Measurements from ENCODE around the gene PRSS23.
A peak's percentile ranks its signal among the peaks of the same experiment; 100 is the strongest.

Gene PRSS23

DNA sequence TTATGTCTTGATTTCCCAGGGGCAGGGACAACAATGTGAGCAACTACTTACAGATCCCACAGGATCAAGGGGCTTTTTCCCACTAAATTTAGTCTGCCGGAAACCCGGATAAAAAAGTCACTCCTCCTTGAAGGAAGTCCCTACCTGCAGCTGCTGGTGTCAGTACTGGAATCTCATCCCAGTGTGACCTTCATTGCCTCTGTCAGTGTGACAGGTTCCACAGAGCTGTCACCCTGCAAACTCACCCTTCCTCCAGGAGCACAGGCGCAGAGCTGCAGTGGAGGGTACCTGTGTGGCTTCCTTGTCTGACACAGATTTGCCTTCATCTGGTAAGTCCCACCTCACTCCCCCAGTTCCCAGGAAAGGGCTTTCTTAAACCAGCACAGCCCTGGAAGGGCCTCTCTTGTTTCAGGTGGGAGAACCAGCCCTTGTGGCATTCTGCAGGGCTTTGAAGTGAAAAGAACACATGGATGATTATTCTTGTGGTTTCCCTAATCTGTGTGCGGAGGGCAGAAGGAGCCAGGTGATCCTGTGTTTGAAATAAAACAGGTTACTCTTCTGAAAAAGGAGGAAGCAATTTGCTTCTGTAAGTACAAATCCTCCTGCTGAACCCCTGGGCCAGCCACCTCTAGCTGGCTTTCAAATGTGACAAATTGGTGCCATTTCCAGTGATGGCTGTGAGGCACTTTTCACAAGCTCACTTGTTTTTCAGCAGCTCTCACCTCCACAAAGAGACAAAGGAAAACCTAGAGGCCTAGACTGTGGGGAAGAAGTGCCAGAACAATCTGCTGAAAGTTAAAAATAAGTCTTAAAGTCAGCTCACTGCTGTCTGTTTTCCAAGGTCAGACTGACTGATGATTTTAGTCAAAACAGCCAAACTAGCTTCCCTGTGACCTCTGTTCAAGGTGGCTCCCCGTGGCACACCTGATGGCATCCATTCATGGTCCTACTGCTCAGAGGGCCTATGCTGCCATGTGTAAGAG lies 9.2 kb upstream of the PRSS23 start:
- no peak for DNase-seq

DNA sequence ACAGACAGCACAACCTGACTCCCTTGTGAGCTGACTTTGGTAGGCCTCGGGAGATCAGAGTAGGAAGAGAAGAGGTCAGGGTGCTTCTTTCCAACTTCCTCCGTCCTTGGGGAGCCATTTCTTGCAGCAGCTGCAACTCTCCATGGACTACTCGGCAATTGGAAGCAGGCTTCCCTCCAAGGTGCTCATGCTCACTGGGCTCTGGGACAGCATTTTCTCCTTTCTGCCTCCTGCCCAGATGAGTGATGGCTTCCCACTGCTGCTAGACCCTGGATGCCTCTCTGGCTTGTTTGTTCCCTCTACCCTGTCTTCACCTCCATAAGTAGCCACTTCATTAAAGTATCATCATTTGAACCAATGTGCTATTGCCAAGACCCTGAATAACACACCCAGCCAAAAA lies 8.2 kb upstream of the PRSS23 start:
- DNase-seq: no peak

DNA sequence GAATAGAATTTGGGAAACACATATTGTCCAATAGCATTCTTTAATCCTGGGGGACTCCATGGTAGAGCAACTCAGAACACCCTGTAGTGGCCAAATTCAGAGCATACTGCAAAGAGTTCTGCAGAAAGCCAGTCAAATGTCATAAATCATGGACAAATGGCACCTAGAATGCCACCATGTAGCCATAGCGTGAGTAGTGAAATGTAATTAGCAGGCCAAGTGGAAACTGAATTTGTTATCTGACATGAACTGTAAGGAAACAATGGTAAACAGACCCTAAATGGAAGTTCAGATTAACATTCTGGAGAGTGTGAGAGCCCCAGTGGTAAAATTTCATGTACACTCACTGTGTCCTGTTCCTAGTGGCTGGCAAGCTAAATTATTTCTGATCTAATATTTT lies 7.0 kb upstream of the PRSS23 start:
- DNase-seq: no peak

DNA sequence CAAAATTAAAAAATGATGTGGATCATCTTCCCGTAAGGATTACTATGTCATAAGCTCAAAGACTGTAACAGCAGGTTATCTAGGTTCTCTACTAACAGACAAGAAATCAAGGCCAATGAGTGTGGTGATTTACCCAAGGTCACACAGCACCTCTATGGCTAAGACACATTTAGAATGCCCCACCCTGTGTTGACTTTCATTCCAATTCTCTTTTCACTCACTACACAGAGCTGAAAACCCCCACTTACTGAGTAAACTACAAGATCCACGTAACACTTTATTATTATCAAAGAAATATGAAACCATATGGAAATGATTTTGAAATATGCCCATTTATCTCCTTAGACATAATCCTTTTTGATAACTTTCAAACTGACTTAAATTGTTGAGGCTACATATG lies 4.8 kb upstream of the PRSS23 start:
- no peak for DNase-seq

DNA sequence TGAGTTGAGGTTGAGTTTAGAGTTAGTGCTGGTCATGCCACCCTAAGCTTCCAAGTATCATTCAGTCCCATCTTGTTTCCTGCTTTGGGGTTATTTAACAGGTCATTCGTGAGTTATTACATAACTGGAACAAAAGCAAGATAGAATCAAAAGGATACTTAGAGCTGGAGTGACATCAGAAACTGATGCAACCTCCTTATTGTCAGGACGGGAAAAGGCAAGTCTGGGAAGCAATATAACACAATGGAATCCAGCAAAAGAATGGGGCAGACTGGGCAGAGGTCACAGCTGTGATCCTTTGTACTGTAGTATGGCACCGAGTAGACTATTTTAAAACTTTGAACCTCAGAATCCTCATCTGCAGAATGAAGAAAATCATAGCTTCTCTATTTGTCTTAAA lies 4.4 kb upstream of the PRSS23 start:
- no peak for DNase-seq

DNA sequence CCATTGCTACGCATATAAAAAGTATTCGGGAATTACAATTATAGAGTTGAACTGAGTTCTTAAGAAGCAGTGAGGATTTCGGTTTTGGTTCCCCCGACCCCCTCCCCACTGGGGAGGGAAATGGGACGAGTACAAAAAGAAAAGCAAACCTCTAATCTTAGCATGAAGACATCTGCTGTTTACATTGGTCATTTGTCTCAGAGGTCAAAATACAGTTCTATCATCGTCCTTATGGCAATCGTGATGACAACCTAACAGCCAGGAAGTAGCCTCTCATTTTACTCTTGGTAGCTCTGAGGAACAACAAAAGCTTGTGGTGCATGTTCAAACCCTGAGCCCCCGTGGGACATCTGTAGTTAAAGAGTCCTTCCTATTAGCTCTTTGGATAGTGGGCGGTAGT lies 3.2 kb upstream of the PRSS23 start:
- DNase-seq: no peak

DNA sequence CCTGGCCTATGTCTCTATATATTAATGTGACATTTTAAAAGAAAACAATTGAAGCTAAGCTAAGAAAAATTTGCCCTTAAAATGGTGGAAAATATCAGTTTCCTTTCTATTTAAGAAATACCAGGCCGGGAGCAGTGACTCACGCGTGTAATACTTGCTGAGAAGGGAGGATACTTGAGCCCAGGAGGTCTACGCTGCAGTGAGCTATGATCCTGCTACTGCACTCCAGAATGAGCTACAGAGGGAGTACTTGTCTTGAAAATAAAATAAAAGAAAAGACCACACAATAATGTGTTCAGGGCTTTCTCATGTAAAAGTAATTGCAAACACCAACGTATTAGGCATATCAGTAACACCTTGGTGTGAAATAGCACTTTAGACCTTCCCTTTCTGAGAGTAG lies 1.4 kb upstream of the PRSS23 start:
- no peak for DNase-seq

DNA sequence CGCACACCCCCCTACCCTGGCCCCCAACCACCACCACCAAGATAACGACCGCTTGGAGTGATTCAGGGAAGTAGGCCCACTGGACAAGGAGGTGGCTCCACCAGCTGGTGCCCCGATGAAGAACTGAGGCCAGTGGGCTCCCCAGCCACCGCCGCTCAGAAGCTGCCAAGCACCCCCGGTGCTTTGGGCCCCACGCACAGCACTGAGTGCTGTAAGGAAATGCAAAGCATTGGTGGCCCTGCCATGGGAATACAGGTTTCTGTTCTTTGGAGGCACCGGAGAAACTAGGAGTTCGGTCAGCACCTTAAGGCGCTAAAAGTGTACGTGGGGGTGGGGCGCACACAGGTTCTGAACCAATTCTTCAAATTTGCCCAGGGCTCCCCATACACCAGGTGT lies 664 bp upstream of the PRSS23 start:
- no peak for DNase-seq

DNA sequence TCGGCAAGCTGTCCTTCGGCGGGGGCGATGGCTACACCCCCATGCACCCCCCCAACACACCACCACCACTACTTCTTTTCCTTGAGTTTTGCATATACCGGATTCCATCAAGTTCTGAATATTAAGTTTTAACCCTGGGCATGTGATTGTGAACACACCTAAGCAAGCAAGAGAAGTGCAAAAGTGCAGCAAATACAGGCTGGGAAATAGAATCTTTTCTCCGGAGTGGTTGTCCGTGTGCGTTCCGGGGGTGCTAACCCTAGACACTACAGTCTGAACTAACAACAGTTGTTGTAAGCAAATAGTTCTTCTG lies 574 bp downstream of the PRSS23 start:
- DNase-seq: no peak

DNA sequence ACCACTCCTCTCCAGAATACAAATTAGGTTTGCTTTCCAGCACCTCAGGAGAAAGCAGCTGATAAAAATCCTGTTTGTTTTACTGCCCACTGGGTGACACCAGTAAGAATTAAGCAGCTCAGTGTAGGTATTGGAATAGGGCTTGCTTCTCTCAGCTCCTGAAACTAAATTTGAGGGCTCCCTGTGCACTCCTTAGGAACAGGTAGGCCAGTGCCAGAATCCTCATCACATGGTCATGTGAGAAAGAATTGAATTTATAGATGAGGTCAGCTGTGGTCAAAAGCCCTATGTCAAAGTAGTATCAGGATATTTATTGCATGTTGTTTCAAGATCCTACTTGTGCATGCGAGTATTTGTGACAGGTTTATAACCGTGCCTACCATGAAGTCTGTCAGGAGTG lies 1.0 kb downstream of the PRSS23 start:
- DNase-seq: no peak

DNA sequence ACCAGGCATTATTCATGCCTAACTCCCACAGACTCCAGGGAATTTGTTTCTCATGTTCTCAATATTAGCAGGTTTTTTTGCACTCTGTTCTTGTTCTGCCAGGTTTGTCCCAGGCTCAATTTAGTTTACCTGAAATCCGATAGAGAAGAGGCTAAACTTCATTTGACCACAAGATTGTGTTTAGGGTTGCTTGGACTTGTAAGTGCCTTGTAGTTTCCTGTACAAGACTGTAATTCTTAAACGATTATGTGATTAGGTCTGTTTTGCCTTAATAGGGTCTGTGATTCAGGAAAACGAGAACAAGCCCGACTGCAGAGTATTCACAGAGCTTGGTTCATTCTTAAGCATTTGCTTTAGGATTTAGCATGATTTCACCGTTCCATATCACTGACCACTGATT lies 1.8 kb downstream of the PRSS23 start:
- no peak for DNase-seq

DNA sequence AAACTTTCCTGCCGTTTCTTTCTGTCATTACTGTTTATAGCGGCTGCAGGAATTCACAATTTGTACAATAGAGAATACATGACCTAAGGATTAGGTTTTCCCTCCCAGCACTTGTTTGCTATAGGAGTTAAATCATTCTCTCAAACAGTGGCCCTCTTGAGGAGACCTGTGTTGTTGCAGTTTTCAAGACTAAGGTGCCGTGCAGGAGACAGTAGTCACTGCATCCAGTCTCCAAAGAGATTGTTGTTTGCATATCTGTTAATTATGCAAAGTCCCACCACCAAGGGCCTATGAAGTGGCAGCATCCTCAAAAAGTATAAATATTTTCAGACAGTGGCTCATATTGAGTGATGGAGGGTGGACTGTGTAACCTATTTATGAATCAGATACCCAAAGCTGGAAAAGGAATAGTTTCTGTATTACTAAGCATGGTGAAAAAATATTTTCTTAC lies 2.3 kb downstream of the PRSS23 start:
- peak; percentile 56 for DNase-seq

DNA sequence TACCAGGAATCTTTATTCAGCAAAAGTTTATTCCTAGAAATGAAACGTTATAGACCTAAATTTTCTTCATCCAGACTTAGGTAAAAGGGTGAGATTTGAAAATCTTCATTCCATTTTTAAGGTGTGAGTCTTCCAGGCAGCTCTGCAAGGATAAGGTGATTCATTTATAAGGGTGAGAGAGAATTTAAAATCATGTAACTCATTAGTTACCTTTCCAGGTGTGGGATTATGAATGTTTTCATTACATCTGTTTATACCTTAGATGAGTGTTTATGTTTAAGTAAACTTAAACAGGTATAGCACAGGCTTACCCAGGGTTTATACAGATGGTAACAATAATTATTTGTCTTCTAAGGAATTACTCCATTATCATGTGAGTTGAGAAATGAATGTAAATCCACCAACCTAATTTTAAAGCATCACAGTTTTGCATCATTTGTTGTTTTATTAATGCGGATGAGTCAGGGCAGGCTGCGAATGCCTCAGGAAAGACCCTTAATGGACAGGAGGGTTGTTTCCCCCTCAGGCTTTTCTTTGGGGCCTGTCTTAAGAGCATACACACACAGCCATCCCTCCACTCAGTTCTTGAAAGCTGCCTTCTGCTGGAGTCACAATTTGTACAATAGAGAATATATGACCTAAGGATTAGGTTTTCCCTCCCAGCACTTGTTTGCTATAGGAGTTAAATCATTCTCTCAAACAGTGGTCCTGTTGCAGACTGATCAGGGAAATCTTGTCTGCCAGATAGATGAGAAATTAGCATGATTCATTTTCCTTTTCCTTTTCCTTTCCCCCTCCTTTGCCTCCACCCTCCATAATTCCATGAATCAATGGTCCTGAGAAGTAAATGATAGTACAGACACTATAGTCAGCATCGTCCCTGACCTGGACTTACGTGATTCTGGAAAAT lies 3.0 kb downstream of the PRSS23 start:
- no peak for DNase-seq

DNA sequence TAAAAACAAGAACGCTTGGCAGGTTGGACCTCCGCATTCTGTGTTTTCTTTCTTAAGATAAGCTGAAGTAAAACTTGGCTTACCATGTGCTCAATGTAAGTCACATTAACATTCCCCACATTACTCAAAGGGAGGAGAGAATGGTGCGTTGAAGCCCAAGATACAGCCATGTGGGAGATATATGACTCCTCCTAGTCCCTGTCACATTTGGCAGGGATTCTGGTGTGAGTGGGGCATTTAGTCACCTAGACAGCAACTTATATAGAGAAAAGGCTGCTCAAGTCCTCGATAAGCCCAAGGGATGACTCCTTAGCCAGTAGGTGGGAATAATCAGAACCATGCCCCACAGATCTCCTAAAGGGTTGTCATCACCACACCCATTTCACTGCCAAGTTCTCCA lies 4.6 kb downstream of the PRSS23 start:
- no peak for DNase-seq

DNA sequence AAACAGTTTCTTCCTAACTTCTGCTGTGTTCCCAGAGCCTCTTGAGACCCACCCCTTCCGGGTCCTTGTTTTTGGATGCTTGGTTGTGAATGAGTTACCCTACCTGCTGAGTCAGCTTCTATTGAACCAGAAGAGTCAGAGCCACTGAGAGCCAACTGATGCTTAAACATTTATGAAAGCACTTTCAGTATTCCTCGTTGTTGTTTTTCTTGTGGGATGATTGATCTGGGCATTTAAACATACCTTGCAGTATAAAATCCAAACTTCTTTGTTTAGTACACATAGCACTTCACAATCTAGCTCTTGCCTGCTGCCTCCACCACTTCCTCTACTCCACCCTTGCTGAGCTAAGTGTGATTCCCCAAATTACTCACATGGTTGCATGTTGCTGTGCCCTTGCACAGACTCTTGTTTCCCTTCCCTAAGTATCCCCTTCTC lies 5.5 kb downstream of the PRSS23 start:
- no peak for DNase-seq

DNA sequence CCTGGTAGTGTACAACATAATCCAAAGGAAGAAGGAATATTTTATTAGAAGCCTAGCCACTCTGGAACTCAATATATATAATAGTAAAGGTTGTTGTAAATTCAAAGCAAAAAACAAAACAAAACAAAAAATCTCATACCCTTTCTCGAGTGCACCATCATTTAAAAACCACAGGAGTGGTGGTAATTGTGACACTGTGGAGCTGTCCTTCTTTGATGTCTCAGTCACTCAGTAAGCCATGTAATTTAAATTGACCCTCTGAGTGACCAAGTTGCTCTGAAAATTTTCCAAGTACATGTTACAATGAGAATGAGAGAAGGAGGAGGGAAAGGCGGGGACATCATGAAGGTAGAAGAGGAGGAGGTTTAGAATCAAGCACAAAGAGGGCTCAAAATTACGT lies 6.6 kb downstream of the PRSS23 start:
- DNase-seq: no peak

DNA sequence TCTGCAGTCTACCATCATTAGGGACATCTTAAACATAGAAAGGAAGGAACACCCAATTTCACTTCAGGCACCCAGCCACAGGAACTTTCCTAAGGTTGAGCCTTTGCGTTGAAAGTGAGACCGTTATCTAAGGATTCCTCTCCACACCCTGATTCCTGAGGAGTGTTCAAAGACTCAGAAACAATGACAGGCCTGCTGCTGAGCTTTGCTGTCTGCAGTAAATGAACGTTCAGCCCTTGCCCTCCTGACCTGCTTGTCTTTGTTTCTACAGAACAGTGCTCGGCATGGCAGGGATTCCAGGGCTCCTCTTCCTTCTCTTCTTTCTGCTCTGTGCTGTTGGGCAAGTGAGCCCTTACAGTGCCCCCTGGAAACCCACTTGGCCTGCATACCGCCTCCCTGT lies 7.0 kb downstream of the PRSS23 start:
- no peak for DNase-seq

DNA sequence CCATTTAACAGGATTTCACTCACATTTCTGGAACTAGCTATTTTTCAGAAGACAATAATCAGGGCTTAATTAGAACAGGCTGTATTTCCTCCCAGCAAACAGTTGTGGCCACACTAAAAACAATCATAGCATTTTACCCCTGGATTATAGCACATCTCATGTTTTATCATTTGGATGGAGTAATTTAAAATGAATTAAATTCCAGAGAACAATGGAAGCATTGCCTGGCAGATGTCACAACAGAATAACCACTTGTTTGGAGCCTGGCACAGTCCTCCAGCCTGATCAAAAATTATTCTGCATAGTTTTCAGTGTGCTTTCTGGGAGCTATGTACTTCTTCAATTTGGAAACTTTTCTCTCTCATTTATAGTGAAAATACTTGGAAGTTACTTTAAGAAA lies 9.2 kb downstream of the PRSS23 start:
- no peak for DNase-seq

DNA sequence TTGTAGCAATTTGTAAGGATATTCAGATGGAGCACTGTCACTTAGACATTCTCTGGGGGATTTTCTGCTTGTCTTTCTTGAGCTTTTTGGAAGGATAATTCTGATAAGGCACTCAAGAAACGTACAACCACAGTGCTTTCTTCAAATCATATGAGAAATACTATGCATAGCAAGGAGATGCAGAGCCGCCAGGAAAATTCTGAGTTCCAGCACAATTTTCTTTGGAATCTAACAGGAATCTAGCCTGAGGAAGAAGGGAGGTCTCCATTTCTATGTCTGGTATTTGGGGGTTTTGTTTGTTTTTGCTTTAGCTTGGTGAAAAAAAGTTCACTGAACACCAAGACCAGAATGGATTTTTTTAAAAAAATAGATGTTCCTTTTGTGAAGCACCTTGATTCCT lies 9.9 kb downstream of the PRSS23 start:
- no peak for DNase-seq

DNA sequence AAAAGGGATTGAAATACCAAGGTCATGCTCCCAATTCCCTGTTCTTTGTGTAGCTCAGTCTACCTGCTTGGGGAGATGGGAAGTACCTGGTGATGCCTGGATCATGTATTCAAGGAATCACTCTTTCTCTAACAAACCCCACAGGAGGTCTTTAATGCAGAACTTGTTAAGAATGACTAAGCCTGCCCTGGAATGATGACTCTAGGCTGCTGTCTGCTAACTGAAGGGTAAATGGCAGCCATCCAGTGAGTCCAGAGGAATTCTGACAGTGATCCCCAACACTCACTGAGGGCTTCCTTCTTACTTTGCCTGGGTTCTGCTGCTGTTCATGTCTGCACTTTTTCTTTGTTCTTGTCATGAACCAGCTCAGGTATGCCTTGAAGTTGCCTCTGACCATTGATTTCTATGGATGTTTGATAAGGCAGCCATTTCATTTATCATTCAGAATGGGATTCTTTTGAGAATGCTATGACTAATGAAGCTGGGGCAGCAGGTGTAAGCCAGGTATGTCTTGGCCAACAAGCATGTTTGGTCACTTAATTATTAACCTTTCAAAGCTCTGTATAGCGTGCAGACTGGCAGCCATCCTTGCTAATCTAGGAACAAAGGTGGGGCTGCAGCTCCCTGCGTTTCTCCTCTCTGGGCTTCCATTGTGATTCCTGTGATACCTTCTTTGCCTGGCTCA lies 11.4 kb downstream of the PRSS23 start:
- no peak for DNase-seq

DNA sequence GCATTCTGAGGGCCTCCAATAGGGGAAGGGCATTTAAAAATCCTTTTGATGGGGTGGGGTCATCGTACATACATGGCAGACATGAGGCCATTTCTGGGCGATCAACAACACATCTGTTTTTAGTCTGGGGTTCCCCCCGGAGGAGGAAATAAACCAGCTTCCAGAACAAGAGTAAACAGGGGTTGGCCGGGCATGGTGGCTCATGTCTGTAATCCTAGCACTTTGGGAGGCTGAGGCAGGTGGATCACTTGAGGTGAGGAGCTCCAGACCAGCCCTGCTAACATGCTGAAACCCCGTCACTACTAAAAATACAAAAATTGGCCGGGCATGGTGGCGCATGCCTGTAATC lies 12.0 kb downstream of the PRSS23 start:
- DNase-seq: no peak

DNA sequence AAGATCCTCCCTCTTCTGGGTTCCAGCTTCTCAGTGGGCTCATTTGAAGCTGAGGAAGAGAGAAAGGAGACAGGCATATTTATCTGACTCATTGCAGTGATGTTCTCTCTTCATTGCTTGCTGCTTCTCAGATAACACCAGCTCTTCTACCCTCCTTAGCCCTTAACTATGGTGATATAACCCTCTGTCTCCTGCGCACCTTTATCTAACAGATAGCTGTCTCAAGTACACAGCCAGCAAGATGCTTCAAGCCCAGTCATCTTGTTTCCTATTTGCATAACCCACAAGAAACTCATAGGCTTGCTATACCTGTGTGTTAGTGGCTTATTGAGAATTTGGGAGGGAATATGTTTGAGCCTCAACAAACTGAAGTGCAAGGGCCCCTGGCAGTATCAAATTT lies 12.6 kb downstream of the PRSS23 start:
- no peak for DNase-seq

DNA sequence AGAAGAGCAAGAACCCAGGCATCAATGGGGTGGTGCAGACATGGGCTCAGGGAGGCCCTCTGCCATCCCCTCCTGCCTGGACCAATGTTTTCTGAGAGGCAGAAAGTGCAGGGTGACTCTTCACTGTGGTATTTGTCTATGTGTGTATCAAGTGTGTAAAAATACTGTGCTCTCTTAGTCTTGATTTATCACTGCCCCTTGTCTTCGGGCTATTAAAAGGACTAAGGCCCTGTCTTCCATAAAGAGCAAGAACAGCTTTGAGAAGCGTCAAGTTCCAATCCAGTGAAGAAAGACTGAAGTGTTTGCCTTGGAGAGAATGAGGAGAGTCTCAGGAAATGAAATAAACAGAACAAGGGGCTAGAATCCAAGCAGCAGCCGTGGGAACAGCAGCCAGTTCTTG lies 14.4 kb downstream of the PRSS23 start:
- DNase-seq: no peak

DNA sequence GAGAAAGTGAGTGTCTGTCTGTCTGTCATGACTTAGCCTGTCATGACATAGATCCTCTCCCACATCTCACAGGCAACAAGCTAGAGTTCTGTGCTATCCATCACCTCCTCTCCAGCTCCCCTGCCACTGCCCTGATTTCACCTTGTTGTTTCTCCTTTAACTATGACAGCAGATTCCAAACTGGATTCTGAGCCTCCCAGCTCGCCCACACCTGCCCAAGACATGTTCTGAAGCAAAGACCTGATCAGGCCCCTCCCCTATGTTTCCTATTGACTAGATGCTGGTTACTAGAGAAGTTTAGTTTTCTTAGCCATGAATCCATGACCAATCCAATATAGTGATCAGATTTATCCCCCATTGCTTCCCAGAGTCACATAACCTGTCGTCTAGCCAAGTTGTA lies 15.4 kb downstream of the PRSS23 start:
- DNase-seq: no peak

Data from NCI-H1105 treated with DMSO at 0.1 percent for 48 hours (cell line).